ENCODE results near the gene RBCK1.
"Not testable (repeated sequence)": the region's sequence is repeated elsewhere in the genome, so short reads cannot be mapped to it uniquely, and the experiment has no call there.

Gene RBCK1

GRCh38 chr20:376750-377149 lies 31.3 kb upstream of the RBCK1 start:
- DNase-seq (ENCODE audit: extremely low spot score): no peak
- TF ChIP-seq CTCF (IDR thresholded peaks at IDR 0.05; ENCODE audit: control extremely low read depth, extremely low read depth, low read depth, missing control alignments): no peak
- CTCF ChIA-PET: no interaction called here
- POLR2A ChIA-PET: no interaction called here

GRCh38 chr20:377578-377977 lies 30.5 kb upstream of the RBCK1 start:
- ChIA-PET POLR2A (interaction anchor here (0.6 kb wide), 1 partner anchor 166 kb away, joined by 4 read pairs; no protein-coding TSS in a partner anchor), CTCF (interaction anchor here (0.9 to 1.6 kb wide), 2 partner anchors 23 to 290 kb away, joined by 3 to 5 read pairs; no protein-coding TSS in a partner anchor)
- DNase-seq (ENCODE audit: extremely low spot score): not testable (repeated sequence)

GRCh38 chr20:378961-379336 lies 29.1 kb upstream of the RBCK1 start:
- DNase-seq (ENCODE audit: extremely low spot score): no peak
- no peak for TF ChIP-seq CTCF (IDR thresholded peaks at IDR 0.05; ENCODE audit: control extremely low read depth, extremely low read depth, low read depth, missing control alignments)
- CTCF ChIA-PET: interaction anchor here (1.0 to 1.6 kb wide), 2 partner anchors 16 to 24 kb away, joined by 3 to 5 read pairs; no protein-coding TSS in a partner anchor
- POLR2A ChIA-PET: no interaction called here

GRCh38 chr20:380763-381580 lies 27.1 kb upstream of the RBCK1 start:
- ChIA-PET CTCF (interaction anchor here (0.9 to 1.5 kb wide), 5 partner anchors 9 to 99 kb away, joined by 3 to 5 read pairs (median 4); no protein-coding TSS in a partner anchor), POLR2A (interaction anchor here (0.9 kb wide), 1 partner anchor 52 kb away, joined by 4 read pairs; no protein-coding TSS in a partner anchor)
- TF ChIP-seq CTCF (IDR thresholded peaks at IDR 0.05; ENCODE audit: control extremely low read depth, extremely low read depth, low read depth, missing control alignments): no peak
- DNase-seq (ENCODE audit: extremely low spot score): peak; percentile 80

GRCh38 chr20:381581-382290 lies 26.4 kb upstream of the RBCK1 start:
- ChIA-PET POLR2A (no interaction called here), CTCF (interaction anchor here (1.6 kb wide), 1 partner anchor 8 kb away, joined by 6 read pairs; no protein-coding TSS in a partner anchor)
- DNase-seq (ENCODE audit: extremely low spot score): peak; percentile 91
- no peak for TF ChIP-seq CTCF (IDR thresholded peaks at IDR 0.05; ENCODE audit: control extremely low read depth, extremely low read depth, low read depth, missing control alignments)

GRCh38 chr20:382291-383115 lies 25.6 kb upstream of the RBCK1 start:
- POLR2A ChIA-PET: no interaction called here
- DNase-seq (ENCODE audit: extremely low spot score): no peak
- TF ChIP-seq CTCF (IDR thresholded peaks at IDR 0.05; ENCODE audit: control extremely low read depth, extremely low read depth, low read depth, missing control alignments): no peak
- CTCF ChIA-PET: interaction anchor here (0.8 to 1.6 kb wide), 4 partner anchors 9 to 25 kb away, joined by 3 to 6 read pairs (median 3); no protein-coding TSS in a partner anchor

Measured in GM10248 (cell line).